ENCODE measurements around the gene KDM3B.
"Not testable (repeated sequence)": the region's sequence is repeated elsewhere in the genome, so short reads cannot be mapped to it uniquely, and the experiment has no call there.

KDM3B gene

DNA sequence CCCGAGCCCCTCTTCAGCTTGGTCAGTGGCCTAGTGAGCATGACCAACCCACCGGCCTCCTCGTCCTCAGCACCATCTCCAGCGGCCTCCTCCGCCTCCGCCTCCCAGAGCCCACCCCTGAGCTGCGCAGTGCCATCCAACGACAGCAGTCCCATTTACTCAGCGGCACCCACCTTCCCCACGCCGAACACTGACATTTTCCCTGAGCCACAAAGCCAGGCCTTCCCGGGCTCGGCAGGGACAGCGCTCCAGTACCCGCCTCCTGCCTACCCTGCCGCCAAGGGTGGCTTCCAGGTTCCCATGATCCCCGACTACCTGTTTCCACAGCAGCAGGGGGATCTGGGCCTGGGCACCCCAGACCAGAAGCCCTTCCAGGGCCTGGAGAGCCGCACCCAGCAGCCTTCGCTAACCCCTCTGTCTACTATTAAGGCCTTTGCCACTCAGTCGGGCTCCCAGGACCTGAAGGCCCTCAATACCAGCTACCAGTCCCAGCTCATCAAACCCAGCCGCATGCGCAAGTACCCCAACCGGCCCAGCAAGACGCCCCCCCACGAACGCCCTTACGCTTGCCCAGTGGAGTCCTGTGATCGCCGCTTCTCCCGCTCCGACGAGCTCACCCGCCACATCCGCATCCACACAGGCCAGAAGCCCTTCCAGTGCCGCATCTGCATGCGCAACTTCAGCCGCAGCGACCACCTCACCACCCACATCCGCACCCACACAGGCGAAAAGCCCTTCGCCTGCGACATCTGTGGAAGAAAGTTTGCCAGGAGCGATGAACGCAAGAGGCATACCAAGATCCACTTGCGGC, 114.6 kb downstream of the KDM3B start:
- peak; percentile 55 for DNase-seq (ENCODE audit: low spot score)

DNA sequence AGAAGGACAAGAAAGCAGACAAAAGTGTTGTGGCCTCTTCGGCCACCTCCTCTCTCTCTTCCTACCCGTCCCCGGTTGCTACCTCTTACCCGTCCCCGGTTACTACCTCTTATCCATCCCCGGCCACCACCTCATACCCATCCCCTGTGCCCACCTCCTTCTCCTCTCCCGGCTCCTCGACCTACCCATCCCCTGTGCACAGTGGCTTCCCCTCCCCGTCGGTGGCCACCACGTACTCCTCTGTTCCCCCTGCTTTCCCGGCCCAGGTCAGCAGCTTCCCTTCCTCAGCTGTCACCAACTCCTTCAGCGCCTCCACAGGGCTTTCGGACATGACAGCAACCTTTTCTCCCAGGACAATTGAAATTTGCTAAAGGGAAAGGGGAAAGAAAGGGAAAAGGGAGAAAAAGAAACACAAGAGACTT, 115.2 kb downstream of the KDM3B start:
- DNase-seq (ENCODE audit: low spot score): peak; percentile 47

DNA sequence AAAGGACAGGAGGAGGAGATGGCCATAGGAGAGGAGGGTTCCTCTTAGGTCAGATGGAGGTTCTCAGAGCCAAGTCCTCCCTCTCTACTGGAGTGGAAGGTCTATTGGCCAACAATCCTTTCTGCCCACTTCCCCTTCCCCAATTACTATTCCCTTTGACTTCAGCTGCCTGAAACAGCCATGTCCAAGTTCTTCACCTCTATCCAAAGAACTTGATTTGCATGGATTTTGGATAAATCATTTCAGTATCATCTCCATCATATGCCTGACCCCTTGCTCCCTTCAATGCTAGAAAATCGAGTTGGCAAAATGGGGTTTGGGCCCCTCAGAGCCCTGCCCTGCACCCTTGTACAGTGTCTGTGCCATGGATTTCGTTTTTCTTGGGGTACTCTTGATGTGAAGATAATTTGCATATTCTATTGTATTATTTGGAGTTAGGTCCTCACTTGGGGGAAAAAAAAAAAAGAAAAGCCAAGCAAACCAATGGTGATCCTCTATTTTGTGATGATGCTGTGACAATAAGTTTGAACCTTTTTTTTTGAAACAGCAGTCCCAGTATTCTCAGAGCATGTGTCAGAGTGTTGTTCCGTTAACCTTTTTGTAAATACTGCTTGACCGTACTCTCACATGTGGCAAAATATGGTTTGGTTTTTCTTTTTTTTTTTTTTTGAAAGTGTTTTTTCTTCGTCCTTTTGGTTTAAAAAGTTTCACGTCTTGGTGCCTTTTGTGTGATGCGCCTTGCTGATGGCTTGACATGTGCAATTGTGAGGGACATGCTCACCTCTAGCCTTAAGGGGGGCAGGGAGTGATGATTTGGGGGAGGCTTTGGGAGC, 115.9 kb downstream of the KDM3B start:
- peak; percentile 51 for DNase-seq (ENCODE audit: low spot score)

DNA sequence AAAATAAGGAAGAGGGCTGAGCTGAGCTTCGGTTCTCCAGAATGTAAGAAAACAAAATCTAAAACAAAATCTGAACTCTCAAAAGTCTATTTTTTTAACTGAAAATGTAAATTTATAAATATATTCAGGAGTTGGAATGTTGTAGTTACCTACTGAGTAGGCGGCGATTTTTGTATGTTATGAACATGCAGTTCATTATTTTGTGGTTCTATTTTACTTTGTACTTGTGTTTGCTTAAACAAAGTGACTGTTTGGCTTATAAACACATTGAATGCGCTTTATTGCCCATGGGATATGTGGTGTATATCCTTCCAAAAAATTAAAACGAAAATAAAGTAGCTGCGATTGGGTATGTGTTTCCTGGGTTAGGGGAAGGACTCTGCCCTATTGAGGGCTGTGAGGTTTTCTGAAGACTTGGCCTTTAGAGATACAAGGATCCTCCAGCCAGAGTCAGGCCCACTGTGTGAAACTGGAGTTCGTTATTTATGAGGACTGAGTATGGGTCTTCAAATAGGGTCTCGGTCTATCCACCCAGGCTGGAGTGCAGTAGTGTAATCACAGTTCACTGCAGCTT, 116.6 kb downstream of the KDM3B start:
- peak; percentile 69 for DNase-seq (ENCODE audit: low spot score)

DNA sequence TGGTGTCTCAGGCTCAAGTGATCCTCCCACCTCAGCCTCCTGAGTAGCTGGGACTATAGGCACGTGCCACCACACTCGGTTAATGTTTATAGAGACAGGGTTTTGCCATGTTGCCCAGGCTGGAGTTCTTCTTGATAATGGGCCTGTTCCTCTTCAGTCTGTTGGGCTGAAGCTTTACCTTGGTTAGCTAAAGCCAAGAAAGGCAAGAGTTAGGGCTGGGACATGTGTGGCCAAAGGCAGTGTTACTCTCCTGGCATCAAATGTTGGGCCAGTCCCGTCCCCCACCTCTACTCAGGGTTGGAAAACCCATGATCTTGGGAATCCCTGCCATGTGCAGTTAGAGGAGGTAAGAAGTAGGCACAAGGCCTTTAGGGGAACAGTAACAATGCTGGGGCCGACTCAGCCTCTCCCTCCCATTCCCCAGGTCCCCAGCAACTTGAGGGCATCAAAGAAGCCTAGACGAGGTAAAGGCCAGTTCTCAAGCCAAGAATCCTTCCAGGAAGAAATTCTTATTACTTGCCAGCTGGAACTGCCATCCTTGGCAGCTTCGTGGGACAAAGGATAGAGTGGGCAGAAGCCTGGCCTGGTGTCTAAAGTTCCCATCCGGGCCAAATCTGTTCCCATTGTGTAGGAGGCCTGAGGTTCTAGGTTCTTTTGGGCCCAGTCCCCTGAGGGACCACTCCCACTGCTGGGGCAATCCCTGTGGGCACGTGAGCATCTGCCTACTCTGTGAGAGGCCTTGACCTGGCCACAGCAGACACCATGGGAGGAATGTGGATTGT, 117.2 kb downstream of the KDM3B start:
- peak; percentile 74 for DNase-seq (ENCODE audit: low spot score)

DNA sequence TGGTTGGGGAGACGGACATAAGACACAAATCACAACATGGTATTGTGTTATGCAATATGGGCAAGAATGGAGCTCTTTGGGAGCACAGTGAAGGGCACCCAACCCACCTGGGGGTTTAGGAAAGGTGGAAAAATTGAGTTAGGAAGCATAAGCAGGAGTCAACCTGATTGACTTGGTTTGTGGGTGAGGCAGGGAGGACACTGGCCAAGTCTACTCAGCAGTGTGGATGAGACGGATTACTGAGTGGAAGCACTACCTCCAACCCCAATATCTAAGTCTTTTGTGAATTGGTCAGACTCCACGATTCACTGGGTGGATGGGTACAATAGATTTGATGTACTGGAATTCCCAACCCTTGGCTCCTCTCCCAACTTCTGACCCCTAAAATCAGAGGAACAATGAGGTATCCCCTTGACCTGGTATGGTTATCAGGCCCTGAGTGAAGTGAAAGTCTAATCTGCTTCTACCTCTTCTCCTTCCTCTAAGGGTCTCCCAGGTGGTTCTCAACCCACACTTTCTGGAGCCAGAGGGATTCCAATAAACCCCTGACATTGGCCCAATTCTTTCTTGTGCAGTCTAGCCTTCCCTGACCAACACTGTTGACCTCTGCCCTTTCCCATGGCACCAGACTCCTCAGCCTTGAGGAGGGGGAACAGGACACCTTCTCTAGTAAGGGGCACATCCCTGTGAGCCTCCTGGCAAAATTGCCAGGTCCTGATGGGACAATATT, 118.0 kb downstream of the KDM3B start:
- peak; percentile 34 for DNase-seq (ENCODE audit: low spot score)

DNA sequence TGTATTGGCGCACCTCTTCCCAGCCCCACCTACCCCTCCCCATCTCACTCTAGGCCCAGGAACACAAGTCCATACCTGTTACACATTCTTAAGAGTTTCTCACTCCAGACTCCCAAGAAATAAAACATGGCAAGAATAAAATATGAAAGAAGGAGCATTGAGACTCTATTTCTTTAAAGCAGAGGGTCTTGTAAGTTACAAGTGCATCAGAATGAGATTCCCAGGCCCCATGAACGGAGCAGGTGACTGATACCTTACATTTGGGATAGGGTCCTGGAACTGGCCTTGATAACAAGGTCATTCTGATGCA, 118.5 kb downstream of the KDM3B start:
- no peak for DNase-seq (ENCODE audit: low spot score)

DNA sequence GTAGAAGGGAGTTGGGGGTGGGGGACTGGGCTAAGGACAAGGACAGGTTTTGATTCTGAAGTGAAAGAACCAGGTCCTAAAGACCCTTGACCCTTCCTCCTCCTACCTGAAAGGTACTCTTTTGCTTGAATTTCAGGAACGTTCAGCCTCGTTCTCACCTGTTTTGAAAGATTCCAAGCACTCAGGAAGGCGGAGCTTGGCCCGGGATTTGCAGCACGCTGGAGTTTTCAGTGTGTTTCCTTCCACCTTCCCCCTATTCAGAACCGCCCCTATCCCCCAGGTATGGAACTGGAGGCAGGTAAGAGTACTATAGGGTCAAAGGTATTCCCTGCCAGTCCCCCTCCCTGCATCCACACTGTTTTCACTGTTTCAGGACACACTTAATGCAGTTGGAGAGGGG, 119.9 kb downstream of the KDM3B start:
- DNase-seq (ENCODE audit: low spot score): no peak

DNA sequence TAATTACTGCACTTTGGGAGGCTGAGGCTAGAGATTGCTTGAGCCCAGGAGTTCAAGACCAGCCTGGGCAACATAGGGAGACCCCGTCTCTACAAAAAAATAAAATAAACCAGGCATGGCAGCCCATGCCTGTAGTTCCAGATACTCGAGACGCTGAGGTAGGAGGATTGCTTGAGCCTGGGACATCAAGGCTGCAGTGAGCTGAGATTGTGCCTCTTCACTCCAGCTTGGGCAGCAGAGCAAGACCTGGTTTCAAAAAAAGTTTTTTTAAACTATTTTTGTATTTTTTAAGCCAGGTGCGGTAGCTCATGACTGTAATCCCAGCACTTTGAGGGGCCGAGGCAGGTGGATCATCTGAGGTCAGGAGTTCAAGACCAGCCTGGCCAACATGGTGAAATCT, 120.7 kb downstream of the KDM3B start:
- not testable (repeated sequence) for DNase-seq (ENCODE audit: low spot score)

DNA sequence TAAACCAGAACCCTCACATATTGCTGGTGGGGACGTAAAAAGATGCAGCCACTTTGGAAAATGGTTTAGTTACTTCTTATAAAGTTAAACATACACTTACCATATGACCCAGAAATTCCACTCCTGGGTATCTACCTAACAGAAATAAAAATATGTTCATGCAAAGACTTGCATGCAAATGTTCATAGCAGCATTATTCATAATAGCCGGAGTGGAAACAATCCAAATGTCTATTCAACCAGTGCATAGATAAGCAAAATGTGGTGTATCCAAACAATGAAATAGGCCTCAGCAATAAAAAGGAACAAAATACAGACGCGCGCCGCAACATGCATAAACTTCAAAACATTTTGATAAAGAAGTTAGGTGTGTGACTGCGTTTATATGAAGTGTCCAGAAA, 124.4 kb downstream of the KDM3B start:
- DNase-seq (ENCODE audit: low spot score): no peak

DNA sequence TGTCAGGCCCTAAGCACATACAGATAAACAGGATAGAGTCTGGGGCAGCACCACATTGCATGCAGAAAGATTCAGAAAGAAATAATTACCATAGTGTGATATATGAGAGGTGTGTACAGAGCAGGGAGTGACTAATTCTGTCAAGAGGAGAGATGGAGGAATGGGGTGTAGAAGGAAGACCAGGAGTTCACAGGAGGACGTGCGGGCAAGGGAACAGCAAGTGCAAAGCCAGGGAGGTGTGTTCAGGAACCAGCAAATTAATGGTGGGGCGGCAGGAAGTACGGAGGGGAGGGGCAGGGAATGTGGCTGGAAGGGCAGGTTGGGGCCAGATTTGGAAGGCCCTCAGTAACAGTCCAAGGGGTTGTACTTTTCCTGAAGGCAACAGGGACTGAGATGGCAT, 130.2 kb downstream of the KDM3B start:
- no peak for DNase-seq (ENCODE audit: low spot score)
